GM18909 (cell line): Measurements from ENCODE around the gene CAMTA1.
"Not testable (repeated sequence)": the region's sequence is repeated elsewhere in the genome, so short reads cannot be mapped to it uniquely, and the experiment has no call there.

ENCODE experiments used
- ATAC-seq: cut with Tn5 transposase; IDR thresholded peaks from one replicate; pipeline ENCODE4 v1.9.1; 2021; ENCODE audit warnings: mild to moderate bottlenecking; ENCODE audit not compliant: unreplicated experiment, poor library complexity

The CAMTA1 gene

GRCh38 chr1:7767176-7767575 lies 981.9 kb downstream of the CAMTA1 start:
- no peak for ATAC-seq

GRCh38 chr1:7768583-7768982 lies 983.3 kb downstream of the CAMTA1 start:
- ATAC-seq, result no peak

GRCh38 chr1:7769673-7770412 lies 984.6 kb downstream of the CAMTA1 start:
- no peak for ATAC-seq

GRCh38 chr1:7770669-7770996 lies 985.4 kb downstream of the CAMTA1 start:
- ATAC-seq, result no peak

- ATAC-seq, result peak; percentile 74
These were observed 986.0 kb downstream of the CAMTA1 start, which contains the start of gene VAMP3 for GRCh38 chr1:7770997-7771822. VAMP3 (plus strand) TSS chr1:7771296; CDS start chr1:7771384, 88 bp downstream.

GRCh38 chr1:7771823-7772299 lies 986.6 kb downstream of the CAMTA1 start:
- peak; percentile 6 for ATAC-seq

- ATAC-seq, result no peak
These were observed 992.3 kb downstream of the CAMTA1 start for GRCh38 chr1:7777591-7777990.

GRCh38 chr1:7778133-7778628 lies 992.9 kb downstream of the CAMTA1 start:
- ATAC-seq, result no peak

GRCh38 chr1:7780976-7781375 lies 995.7 kb downstream of the CAMTA1 start:
- ATAC-seq, result no peak

GRCh38 chr1:7781501-7781900 lies 996.2 kb downstream of the CAMTA1 start:
- ATAC-seq, result no peak

- no peak for ATAC-seq
These were observed 996.8 kb downstream of the CAMTA1 start for GRCh38 chr1:7781923-7782495.

GRCh38 chr1:7783178-7783711 lies 998.0 kb downstream of the CAMTA1 start:
- no peak for ATAC-seq

GRCh38 chr1:7783826-7784491 lies 998.7 kb downstream of the CAMTA1 start, which contains the start of gene PER3:
PER3 (plus strand) TSS chr1:7784291; CDS start chr1:7784878, 587 bp downstream.
- peak; percentile 86 for ATAC-seq

GRCh38 chr1:7784492-7785071 lies 999.3 kb downstream of the CAMTA1 start:
- no peak for ATAC-seq

- no peak for ATAC-seq
These were observed 999.9 kb downstream of the CAMTA1 start for GRCh38 chr1:7785108-7785507.

GRCh38 chr1:7786795-7787194 lies 1001.5 kb downstream of the CAMTA1 start:
- no peak for ATAC-seq

- no peak for ATAC-seq
These were observed 1004.6 kb downstream of the CAMTA1 start for GRCh38 chr1:7789828-7790227.

- not testable (repeated sequence) for ATAC-seq
These were observed 1005.8 kb downstream of the CAMTA1 start for GRCh38 chr1:7791027-7791426.

GRCh38 chr1:7795406-7795805 lies 1010.2 kb downstream of the CAMTA1 start:
- ATAC-seq, result no peak

- no peak for ATAC-seq
These were observed 1020.2 kb downstream of the CAMTA1 start for GRCh38 chr1:7805460-7805859.
